LNCAP (cell line): Measurements from ENCODE around the gene HMGN5.

Source experiments
- TF ChIP-seq, protein P1 (sequence below): fragments of 450-650 bp; IDR thresholded peaks from 2 replicates; pipeline ENCODE4 v1.5.1; 2017; ENCODE audit warnings: mild to moderate bottlenecking

The HMGN5 gene

DNA sequence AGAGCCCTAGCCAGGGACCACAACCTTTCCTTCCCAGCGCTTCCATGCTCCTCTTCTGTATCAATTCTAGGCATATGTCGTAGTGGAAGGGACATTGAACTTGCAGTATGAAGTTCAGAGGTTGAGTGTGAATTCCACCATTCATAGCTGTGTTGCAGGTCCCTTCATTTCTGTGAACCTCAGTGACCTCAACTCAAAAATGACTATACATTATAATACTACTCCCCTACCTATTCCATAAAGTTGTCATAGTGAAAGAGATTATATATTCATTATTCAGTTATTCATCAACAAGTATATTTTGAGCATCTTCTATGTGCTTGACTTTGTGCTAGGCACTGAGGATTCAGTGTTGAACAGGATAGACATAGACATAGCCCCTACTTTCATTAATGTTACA, 28.2 kb upstream of the HMGN5 start:
- TF ChIP-seq, protein P1, sequence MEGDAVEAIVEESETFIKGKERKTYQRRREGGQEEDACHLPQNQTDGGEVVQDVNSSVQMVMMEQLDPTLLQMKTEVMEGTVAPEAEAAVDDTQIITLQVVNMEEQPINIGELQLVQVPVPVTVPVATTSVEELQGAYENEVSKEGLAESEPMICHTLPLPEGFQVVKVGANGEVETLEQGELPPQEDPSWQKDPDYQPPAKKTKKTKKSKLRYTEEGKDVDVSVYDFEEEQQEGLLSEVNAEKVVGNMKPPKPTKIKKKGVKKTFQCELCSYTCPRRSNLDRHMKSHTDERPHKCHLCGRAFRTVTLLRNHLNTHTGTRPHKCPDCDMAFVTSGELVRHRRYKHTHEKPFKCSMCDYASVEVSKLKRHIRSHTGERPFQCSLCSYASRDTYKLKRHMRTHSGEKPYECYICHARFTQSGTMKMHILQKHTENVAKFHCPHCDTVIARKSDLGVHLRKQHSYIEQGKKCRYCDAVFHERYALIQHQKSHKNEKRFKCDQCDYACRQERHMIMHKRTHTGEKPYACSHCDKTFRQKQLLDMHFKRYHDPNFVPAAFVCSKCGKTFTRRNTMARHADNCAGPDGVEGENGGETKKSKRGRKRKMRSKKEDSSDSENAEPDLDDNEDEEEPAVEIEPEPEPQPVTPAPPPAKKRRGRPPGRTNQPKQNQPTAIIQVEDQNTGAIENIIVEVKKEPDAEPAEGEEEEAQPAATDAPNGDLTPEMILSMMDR: no peak

DNA sequence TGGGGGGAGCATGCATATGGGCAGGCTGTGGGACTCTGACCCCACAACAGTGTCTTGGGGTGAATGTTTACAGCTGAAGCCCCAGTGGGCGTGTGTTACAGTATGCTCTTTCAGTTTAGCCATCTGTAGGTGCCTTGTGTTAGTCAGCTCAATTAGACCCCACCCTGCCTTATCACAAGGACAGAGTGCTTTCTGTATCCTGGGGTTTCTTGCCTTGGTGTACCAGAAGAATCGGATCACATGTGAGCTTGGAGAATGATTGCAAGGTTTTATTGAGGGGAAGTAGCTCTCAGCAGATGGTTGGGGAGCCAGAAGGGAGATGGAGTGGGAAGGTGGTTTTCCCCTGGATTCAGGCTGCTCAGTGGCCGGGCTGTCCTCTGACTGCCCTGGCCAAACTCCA, 27.5 kb upstream of the HMGN5 start:
- TF ChIP-seq, protein P1: no peak

DNA sequence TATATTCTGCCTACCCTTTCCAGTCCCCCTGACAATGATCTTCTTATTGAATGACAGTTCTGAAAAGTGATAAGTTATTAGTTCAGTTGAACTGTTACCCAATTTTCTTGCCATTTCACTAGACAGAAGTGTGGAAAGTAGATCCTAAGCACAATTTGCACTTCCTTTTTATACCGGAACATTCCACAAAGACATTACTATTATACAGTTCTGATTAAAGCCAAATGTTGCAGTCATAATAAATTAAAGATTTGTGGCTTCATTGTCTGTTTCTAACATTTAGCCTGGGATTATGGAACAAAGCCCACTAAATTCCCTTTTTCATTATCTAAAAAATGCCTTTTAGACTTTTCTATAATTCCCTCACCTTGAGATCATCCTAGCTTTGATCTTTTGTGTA, 14.0 kb upstream of the HMGN5 start:
- TF ChIP-seq, protein P1: no peak

DNA sequence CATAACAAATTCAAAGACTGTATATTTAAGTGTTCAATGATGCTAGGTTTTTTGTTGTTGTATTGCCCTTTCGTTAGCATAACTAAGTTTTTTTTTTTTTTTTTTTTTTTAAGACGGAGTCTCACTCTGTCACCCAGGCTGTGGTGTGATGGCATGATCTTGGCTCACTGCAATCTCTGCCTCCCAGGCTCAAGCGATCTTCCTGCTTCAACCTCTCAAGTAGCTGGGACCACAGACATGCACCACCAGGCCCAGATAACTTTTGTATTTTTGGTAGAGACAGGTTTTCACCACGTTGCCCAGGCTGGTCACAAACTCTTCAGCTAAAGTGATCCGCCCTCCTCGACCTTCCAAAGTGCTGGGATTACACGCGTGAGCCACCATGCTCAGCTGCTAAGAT, 7.2 kb upstream of the HMGN5 start:
- TF ChIP-seq, protein P1: no peak

DNA sequence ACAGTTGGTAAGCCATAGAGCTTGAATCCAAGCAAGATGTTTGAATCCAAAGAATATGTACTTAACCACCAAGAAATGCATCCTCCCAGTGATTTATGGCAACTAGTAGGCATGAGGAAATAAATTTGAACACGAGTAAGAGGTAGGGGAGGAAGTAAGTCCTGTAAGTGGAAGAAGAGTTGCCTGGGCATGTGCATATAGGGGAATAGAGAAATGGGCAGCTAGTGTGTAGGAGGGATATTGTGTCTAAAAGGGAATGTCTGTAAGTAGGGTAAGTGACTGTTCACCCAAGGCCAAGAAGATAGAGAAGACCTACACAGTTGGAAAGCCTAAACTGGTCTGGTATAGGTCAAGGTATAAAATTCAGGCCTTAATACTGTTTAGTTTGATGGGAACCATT, 4.8 kb upstream of the HMGN5 start:
- TF ChIP-seq, protein P1: no peak

DNA sequence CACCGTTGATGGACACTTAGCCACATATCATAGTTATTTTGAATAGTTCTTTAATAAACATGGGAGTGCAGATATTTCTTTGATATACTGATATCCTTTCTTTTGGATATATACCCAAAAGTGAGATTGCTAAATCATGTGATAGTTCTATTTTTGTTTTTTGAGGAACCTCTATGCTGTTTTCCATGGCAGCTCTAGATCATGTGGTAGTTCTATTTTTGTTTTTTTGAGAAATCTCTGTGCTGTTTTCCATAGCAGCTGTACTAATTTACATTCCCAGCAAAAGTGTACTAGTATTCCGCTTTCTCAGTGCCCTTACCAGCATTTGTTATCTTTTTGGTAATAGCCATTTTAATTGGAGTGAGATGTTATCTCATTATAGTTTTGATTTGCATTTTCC, 3.8 kb upstream of the HMGN5 start:
- TF ChIP-seq, protein P1: no peak

DNA sequence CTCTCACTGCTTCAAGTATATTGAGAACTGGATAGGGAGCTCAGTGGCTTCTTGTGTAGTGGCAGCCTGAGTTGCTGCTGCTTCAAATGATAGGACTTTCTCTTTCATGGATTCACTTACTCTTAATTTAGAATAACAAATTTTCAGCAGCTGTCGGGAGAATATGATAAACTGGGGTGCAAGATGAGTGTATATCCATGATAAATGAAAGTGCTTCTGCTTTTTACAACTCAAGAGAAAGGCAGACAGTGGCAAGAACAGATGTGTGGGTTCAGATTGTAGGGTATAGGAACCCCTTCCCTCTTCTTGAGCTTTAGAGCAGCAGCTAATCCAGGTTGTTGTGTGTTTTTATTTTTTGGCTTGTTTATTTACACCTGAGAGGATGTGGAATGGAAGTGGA, 1.2 kb upstream of the HMGN5 start:
- TF ChIP-seq, protein P1: no peak

DNA sequence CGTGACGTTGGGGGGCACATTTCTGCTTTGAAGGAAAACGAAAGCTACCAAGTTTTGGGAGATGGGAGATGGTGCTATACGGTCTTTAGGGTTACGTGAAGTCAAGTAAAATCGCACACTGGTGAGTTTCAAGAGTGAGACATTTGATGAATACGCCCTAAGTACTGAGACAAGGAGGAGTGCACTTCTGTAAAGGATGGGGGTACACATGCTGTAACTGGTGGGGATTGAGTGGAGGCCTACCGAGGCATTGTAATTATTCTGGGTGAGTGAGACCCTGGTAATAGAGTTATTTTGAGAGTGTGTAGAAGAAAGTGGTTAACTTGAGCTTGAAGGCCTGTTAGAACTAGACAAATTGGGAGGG, 725 bp upstream of the HMGN5 start:
- TF ChIP-seq, protein P1: no peak
